ENCODE data around the gene ANKRD33B. TPM values are rescaled to one million over a fixed set of nuclear protein-coding genes. Genes with fewer than 3 reads are reported as not detected.
A peak's percentile ranks its signal among the peaks of the same experiment; 100 is the strongest.

ANKRD33B gene
- total RNA-seq, 1 experiment from 2014 or later: 6.9 TPM

DNA sequence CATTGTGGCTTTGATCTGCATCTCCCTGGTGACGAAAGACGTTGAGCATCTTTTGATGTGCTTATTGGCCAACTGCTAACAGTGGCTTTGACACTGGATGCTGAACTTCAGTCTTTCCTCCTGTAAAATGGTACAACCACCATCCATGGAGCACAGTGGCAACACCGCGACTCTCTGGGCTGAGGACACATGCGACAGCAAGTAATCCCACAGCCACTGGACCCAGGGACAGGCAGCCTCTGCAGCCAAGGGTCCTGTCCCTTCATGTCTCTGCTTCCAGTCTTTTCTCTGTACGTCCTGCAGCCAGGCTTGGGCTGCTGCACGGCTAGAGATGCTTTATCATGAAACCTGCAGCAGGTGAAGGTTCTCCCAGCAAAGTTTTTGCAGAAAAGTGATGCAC lies 113.7 kb downstream of the ANKRD33B start:
- H3K9me3 Mint-ChIP-seq: peaks cover 0 to 5% of the 10 kb centered on the region in 2 experiments; a peak in 1 of 5 replicates
- WGBS (ENCODE audit: extremely low coverage, insufficient read length, low lambda C conversion rate): no CpG with 5 or more reads among the region's 7 CpGs
- H3K27me3 ChIP-seq (ENCODE audit: insufficient read depth, low read length): no peaks in the 10 kb centered on the region

More for the DNA sequence above, 113.7 kb downstream of the ANKRD33B start:
- H4K8ac ChIP-seq (replicated peaks; ENCODE audit: insufficient read length, low read depth, low read length): peak overlapping the region; percentile 39
- no peaks in the 10 kb centered on the region for H3K4me1 ChIP-seq (ENCODE audit: insufficient read depth, low read length)
- H3K23me2 ChIP-seq (ENCODE audit: insufficient read length, low read depth, low read length, poor library complexity, severe bottlenecking): no peaks in the 10 kb centered on the region
- H3K56ac ChIP-seq (ENCODE audit: insufficient read length, low read depth, low read length): no peak overlapping the region
- Mint-ChIP-seq H3K4me1 (peaks cover 2 to 3% of the 10 kb centered on the region in 2 experiments; a peak in 2 of 4 replicates), H3K4me3 (no peak overlapping the region), H3K36me3 (ENCODE audit: insufficient read depth in 1 of 3, low read depth in 3 of 3) (peaks cover 8 to 35% (median 33%) of the 10 kb centered on the region in 3 experiments; a peak in 6 of 7 replicates), H3K27ac (no peak overlapping the region), H3K27me3 (ENCODE audit: low read depth) (peaks cover 17% of the 10 kb centered on the region)
- TF ChIP-seq, protein P1, sequence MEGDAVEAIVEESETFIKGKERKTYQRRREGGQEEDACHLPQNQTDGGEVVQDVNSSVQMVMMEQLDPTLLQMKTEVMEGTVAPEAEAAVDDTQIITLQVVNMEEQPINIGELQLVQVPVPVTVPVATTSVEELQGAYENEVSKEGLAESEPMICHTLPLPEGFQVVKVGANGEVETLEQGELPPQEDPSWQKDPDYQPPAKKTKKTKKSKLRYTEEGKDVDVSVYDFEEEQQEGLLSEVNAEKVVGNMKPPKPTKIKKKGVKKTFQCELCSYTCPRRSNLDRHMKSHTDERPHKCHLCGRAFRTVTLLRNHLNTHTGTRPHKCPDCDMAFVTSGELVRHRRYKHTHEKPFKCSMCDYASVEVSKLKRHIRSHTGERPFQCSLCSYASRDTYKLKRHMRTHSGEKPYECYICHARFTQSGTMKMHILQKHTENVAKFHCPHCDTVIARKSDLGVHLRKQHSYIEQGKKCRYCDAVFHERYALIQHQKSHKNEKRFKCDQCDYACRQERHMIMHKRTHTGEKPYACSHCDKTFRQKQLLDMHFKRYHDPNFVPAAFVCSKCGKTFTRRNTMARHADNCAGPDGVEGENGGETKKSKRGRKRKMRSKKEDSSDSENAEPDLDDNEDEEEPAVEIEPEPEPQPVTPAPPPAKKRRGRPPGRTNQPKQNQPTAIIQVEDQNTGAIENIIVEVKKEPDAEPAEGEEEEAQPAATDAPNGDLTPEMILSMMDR (conservative IDR thresholded peaks at IDR 0.05): no peak
- no peak overlapping the region for H3K4me2 ChIP-seq (ENCODE audit: insufficient read depth, insufficient read length, low read length)
- no peak overlapping the region for H2AFZ ChIP-seq (ENCODE audit: low read length)
- H4K5ac ChIP-seq (ENCODE audit: insufficient read length, low read depth, low read length): no peak overlapping the region
- H3K9ac ChIP-seq (ENCODE audit: extremely low read depth, insufficient read length, low read length): no peak overlapping the region
- no peak overlapping the region for H3K18ac ChIP-seq (ENCODE audit: insufficient read length, low read depth, low read length)
- H2BK15ac ChIP-seq (ENCODE audit: low read depth, low read length): no peak overlapping the region
- no peaks in the 10 kb centered on the region for H3K79me2 ChIP-seq (ENCODE audit: insufficient read depth, low read length)
- H3K79me1 ChIP-seq (ENCODE audit: insufficient read depth, low read depth, low read length, poor library complexity, severe bottlenecking): no peaks in the 10 kb centered on the region
- H3K14ac ChIP-seq (ENCODE audit: insufficient read depth, low read length): no peak overlapping the region; the same call in 1 of the 2 replicates
- no peak overlapping the region for H4K91ac ChIP-seq (ENCODE audit: insufficient read length, low read depth, low read length)
- no peak overlapping the region for H2BK20ac ChIP-seq (ENCODE audit: low read depth, low read length, poor library complexity, severe bottlenecking)
- H3K9me3 ChIP-seq (ENCODE audit: control insufficient read depth, low read depth, low read length): no peaks in the 10 kb centered on the region
- no peak overlapping the region for H2AK5ac ChIP-seq (ENCODE audit: insufficient read length, low read length)
- H3K4ac ChIP-seq (ENCODE audit: low read depth, low read length): no peak overlapping the region
- H3K27ac ChIP-seq (ENCODE audit: insufficient read length, low read depth, low read length): no peak overlapping the region
- H3K23ac ChIP-seq (ENCODE audit: insufficient read length, low read depth, low read length): no peak overlapping the region
- no peak overlapping the region for H3T11ph ChIP-seq (ENCODE audit: low read length)
- DNase-seq: no peak
- no peak overlapping the region for H2BK120ac ChIP-seq (ENCODE audit: low read depth, low read length, poor library complexity, severe bottlenecking)
- H4K20me1 ChIP-seq (ENCODE audit: control insufficient read depth, insufficient read depth, insufficient read length): no peaks in the 10 kb centered on the region
- H2BK5ac ChIP-seq (ENCODE audit: insufficient read length, low read length): no peak overlapping the region
- H2BK12ac ChIP-seq (ENCODE audit: insufficient read length, low read depth, low read length): no peak overlapping the region
